Stimulated activated CD4-positive, alpha-beta T cell treated with anti-CD3 and anti-CD28 coated beads, TNF-alpha, amount 100 ng/mL, for 4 hours (primary cell): ENCODE measurements around the gene CELF4.

Source experiments
- DNase-seq, 3 experiments: peaks; one replicate each; pipeline ENCODE4 v3.0.0-alpha.2; 2020; ENCODE audit warnings: low read depth in 3 of 3

The CELF4 gene

DNA sequence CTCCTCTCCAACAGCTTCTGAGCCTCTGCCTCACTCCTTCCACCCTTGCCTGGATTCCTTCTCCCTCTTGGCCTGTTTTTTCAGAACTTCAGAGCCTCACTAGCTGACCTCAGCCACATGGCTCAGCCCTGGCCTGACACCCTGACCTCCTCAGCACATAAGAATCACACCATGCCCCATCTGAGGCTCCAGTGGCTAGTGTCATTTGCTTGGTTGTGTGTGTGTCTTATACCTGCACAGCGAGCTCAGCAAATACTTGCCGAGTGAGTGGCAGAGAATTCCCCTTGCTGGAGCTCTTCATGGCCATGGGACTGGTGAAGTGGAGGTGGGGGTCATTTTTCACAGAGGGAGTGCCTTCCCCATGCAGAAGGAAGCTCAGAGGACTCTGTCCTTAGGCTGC is 70.2 kb downstream of the CELF4 start:
- no peak for DNase-seq

DNA sequence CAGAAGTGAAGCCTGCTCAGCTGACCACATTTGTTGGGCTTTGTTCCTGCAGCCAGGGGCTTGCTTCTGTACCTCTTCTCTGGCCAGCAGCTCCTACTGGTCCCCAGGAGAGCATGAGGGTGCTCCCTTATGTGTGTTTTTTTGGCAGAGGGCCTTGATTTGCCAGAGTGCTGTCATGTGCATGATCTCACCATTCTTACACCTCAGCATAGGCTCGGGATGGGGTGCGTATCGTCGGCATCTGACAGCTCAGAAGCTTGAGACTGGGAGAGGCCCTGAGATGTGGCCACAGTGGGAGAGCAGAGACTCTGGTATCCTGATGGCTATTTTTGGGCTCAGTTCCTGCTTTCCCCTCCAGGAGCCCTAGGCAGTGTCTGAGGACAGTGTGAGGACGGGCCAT is 71.2 kb downstream of the CELF4 start:
- DNase-seq: no peak

DNA sequence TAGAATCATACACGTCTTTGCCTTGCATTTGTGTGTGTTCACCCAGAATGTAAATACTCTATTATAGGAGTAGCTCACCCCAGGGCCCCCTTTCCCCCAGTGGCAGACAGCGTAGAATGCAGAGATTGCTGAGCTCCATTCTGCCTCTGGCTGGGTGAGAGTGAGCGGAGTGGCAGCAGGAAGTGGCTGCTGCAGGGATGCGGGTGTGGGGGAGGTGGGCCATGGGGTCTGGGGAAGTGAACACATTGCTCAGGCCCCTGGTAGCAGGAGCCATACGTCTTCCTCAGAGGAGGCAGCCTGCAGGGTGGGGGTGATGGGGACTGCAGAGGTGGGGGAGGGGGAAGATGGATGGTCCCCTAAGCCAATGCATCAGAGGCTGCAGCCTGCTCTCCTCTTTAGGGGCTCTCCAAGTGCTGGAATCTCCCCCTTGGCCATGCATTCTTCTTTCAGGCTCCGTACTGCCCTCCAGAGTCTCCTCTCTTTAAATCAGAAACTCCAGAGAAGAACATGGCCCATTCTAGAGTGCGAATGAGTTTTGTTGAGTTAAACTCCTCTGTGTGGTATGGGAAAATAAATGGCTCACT is 72.2 kb downstream of the CELF4 start:
- DNase-seq: no peak

DNA sequence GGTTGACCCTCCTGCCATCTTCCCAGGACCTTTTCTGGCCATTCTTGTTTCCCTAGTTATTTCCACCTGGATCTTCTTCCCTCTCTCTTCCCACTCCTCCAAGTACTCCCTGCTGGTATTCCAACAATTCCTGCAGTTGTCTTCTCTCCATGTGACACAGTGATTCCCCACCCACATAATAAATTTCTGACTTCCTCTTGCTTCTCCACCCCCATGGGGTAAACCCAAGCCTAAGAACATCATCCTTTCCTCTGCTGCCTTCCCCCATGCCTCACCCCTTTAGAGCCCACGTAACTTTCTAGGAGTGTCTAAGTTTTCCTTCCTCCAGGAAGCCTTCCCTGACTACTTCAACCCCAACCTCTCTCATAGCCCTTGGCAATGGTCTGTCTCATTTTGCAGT is 72.6 kb downstream of the CELF4 start:
- DNase-seq: no peak

DNA sequence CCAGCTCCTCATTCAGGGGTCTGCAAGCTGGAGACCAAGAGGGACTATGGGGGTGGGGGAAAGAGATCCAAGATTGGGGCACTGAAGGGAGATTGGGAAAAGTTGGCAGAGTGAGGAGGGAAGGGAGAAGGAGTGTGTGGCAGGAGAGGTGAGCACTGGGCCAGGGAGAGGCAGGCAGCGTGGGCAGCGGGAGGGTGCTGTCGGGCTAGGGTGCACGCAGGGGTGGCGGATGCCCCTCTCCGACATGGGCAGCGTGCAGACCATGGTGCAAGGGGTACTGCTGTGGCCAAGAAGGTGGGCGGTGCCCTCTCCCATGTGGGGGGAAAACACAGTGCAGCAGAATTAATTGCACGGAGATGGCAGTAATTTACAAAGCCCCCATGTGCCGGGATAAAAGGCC is 74.1 kb downstream of the CELF4 start:
- DNase-seq: no peak

DNA sequence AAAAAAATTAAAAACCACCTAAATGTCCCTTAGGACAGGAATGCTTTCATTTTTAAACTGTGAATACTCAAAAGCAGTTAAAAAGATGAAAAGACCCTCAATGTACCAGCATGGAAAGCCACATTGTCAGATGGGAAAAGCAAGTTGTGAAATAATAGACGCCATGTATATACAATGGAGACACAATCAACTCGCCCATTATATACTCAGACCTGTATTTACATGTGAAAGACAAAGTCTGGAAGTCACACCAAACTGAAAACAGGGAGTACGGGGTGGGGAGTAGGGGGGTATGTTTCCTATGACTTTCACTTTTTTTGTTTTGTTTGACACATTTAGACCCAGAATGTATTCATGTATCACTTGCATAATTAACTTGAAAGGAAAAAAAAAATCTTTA is 75.6 kb downstream of the CELF4 start:
- DNase-seq: no peak

DNA sequence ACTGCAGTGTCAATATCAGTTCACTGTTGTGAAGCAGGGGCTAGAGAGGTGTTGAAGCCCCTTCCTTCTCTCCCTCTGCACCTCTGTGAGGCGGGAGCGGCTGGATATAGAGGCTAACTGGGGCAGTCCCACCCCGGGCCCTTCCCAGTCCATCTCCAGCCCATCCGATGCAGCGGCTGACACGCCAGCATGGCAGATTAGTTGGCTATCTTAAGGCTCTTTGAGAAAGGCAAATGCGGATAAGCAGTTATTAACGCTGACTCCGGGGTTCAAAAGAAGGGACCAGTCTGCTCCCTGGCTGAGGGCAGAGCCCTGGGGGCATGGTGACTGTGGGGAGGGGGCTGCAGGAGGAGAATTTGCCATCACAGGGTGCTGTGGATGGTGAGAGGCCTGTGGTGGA is 76.6 kb downstream of the CELF4 start:
- DNase-seq: no peak

DNA sequence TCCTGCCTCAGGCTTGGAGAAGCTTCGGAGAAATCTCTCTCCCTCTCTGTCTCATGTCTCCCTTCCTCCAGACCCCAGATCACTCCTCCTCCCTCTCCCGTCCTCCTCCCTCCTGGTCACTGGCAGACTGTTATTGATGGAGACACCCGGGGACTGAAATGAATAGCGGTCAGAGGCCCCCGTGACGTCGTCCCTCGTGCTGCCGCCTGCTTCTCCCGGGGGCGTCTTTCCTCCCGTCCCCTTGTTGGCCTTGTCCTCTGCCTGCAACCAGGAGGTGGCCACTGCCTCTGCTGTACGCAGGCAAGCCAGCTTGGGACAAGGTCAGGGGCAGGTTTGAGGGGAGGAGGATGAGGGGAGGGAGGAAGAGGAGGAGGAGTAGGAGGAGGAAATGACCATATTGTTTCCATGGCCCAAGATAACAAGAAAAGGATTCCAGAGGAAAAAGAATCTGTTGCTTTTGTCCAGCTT is 78.2 kb downstream of the CELF4 start:
- no peak for DNase-seq

DNA sequence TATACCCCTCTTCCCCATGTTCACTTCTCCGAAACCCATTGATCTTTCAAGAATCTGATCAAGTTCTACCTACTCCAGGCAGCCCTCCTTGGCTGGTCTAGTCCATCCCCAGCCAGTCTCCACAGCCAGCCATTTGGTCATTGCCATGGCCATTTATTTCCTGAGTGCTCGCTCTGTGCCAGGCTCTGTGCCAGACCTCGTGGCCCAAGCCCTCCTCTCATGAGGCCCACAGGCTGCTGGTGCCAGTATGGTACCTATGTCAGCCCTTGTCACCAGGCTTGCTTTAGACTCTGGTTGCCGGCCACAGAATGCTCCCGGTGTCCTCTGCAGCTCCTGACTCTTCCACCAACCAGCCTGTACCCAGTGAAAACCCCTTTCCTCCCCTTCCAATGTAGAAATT is 78.8 kb downstream of the CELF4 start:
- DNase-seq: no peak

DNA sequence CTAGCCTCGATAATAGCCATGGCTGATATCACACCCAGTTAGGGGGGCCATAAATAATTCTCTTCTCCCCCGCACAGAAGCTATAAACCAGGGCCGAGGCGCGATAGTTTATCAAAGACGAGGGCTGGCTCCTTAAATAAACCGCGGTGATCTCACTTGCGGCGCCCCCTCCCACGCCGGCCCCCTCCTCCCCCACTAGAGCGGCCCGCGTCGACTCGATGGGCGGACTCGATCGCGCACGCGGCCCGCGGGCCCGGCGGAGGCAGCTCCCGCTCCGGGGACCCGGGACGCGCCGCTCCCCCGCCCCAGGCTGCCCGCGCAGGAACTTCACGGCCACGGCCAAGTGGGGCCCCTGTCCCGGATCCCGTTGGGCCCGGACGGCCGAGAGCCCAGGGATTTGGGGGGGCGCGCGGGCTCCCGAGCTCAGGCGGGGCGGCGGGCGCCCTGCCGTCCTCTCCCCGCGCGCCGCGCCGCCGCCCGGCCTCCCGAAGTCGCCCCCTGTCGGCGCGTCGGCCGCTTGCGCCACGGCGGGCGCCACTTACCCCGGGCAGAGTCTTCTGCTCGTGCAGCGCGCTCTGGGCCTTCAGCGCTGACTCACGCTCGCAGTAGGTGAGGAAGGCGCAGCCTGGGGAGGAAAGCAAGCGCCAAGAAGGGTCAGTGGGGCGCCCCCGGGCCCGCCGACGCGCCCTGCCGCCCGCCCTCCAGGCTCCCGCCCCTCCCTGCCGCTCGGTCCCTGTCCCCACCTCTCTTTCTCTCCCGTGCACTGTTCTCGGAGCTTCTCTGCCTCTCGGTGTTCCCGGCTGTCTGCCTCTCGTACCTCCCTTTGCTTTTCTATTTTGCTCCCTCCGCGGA is 80.4 kb downstream of the CELF4 start:
- DNase-seq: no peak

DNA sequence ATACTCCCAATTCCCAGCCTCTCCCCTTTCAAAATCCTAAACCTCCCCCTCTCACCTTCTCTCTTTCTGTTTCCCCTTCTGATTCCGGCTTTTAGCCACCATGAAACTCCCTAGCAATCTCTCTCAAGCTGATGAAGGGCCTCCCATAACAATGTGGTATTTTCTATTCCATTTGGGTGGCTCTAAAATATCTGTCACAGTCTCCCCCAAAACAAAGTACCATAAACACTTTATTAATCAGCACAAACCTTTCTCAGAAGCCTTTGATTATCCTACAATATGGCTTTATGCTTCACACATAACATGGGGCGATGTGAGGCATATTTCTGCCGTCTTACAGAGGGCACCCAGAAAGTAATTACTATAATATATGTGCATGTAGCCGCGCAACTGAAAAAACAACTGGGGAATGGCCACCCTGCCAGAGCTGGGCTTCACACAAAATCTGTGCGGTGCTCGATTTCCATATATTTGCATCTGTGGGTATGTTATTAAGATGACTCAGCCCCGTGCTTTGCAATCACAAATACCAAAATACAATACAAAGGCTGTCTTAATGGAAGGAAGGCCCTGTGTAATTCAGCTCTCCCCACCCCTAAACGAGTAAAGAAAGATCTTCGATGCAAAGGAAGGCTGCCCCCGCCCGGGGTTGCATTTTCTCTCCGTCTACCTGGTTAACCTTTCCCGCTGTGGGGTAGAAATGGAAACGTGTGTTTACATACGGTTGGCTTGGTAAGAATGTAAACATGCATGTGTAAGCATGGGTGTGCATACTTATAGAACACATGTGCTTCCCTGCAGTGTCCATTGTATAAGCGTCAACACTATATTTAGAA is 81.4 kb downstream of the CELF4 start:
- DNase-seq: no peak

DNA sequence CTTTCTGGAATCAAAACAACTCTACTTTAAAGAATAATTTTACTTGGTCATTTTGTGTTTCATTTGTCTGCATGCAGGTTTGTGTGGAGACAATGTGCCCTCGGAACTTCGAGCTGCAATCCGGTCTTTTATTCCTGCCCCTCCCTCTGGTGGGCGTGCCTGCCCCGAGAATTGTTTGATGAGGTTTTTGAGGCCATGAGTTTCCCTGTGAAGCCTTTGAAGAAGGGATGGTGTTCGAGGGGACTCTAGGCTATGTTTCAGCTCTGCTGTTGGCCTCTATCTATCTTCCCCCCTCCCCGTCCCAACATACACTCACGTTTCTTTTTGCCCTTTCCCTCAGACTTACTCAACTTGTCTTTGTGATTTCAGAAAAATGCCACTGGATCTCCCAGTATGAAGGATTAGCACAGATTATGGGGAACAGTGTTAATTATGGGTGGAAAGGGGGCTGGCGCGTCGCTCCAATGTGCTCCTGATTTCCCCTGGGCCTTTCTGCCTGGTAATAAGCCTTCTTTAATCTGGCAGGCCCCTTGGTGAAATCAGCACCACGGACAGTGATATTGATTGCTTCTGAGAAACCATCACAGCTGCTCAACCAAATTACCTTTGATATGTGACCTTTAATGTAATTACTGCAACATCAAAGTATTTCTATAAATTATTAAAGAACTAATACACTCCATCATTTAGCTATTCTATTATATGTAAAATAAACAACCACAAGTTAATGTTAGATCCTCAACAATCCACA is 82.2 kb downstream of the CELF4 start:
- no peak for DNase-seq

DNA sequence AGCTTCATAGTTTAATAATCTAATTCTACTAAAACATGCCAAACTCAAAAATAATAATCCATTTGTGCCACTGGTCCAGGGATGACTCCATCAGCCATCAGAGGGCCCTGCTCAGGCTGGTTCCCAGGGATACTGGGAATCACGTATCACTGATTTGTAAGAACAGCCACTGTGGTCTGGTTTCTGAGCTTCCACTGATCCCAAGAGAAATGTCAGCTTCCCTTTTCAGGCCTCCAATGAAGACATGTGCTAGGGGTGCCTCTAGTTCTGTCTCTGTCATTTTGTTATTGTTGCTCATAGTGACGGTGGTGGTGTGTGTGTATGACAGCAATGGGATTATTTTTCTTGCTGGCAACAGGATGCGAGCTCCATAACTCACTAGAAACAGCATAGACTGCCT is 83.2 kb downstream of the CELF4 start:
- DNase-seq: no peak

DNA sequence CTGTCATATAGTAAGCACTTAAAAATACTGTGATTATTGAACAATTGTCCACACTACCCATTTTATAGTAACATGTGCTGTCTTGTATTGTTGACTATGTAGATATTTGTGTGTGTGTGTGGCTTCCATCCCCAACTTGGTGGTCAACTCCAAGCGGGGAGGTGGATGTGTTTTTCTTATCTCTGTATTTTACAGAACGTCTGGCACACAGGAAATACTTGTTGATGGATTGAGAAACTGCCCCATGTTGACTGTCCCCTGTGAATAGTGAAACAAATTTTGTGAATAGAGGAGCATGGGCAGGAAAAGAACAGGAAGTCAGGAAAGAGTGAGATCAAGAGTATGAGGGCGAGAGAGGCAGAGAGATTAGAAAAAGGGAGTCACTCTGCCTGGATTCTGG is 83.6 kb downstream of the CELF4 start:
- DNase-seq: no peak

DNA sequence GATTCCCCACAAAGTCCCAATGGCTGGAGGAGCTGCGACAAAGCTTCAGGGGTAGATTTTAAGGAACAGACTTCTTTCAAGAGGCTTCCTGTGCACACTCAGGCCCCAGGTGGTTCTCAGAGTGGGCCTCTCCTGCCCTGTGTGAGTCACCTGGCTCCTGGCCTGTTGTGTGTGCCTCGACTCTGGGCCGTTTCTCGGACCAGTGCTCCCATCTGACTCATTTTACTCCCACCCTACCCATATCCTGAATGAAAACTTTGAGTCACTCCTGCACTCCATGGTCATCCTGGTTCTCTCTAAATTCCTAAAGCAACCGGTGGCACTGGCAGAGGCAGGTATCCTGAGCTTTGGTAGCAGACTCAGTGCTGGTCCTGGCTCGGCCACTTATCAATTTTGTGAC is 84.1 kb downstream of the CELF4 start:
- DNase-seq: no peak

DNA sequence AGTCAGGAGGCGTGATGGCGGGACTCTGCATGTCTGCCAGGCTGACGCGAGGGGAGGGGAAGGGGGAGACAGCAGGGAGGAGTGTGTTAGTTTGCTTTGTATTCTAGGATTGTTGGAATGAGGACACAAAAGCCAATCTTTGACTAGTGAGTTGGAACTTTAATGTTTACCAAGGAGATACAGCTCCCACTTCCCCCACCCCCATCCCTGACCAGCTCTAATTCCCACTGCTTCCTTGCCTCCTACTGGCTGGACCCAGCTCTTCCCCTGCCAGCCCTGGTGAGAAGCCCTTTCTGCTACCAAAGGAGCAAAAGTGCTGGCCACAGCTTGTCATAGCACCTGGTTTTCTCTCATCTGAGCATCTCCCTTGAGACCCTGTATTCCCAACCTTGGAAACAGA is 84.5 kb downstream of the CELF4 start:
- no peak for DNase-seq

DNA sequence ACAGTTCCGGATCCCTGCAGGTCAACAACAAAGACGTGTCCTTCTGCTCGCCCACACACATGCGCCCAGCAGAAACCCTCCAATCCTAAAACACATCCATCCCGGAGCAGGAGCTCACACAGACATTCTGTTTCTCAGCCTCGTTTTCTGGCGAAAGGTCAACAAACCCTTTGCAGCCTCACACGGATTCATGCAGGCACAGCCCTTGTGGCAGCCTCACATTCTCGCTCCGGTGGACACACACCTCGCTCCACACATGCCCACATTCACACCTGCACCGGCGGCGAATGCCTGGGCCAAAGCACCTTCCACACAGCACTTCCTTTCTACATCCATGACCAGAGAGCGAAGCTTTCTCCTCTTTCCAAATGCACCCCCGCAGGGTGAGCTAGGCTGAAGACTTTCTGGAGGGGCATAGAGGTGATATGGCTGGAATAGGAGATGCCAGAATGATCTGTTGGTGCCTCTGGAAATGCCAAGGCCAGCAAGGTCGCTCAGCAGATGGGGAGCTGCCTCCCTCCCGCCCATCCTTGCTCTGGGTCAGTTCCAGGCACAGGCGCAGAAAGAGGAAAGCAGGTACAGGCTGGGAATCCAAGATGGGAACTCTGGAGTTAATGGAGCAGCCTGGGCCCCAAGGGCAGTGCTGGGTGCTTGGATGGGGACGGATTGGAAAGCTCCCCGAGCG is 88.8 kb downstream of the CELF4 start:
- no peak for DNase-seq

DNA sequence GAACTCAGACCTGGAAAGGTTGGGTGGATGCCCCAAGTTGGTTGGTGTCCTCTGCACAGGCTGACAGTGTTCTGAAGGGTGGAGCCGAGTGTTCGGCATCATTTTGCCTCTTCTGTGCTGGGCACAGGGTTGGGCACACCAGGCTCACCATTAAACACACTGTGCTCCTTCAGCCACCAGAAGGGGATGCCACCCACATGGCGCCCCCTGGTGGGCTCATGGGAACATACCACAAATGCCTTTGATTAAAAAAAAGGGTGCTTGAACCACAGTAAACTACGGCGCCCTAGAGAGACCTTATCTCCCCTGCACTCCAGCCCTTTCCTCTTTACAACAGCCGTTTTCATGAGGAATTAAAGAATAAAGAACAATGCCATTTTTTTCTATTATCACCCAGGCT is 89.4 kb downstream of the CELF4 start:
- no peak for DNase-seq

DNA sequence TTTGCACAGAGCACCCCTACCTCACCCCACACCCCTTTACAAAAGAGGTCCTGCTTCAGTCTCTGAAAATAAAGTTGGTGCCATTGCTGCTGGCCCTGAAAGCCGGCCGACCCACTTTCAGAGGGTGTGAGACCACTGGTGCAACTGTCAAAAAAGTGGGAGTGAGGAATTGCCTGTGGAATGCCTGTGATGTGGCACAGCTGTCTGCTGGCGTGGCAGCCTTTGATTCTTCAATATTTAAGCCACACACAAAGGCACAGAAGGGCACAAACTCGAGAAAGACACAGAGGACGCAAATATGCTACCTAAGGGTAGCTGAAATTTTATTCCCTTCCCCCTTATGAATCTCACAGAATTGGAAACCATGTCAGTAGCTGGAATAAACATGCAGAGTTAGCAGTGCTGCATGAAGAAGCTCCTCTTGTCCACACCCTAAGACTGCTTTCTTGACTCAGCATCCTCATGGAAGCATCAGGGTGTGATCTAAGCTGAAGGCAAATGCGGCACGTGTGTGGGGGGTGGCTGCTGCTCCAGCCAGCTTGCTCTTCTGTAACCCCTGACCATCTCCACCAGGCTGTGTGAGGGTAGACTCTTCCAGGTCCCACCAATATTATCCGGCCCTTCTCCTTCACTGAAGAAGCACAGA is 92.3 kb downstream of the CELF4 start:
- no peak for DNase-seq

DNA sequence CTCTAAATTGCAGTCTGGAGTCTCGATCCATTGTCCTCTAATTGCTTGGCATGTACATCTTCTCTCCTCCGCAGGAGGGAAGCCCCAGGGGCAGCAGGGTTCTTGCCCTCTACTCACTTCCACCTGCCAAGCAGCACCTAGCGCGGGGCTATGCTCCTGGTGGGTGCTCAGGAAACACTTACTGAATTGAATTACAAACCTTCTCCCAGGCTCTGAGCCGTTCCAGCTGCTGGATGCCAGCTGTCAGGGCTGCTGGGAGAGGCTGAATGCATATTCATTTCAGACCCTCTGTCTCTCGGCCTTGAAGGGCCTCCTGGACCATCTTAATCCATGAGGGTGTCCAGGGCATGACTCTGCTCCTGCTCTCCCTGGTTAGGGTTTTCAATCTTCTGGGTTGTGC is 94.0 kb downstream of the CELF4 start:
- no peak for DNase-seq

DNA sequence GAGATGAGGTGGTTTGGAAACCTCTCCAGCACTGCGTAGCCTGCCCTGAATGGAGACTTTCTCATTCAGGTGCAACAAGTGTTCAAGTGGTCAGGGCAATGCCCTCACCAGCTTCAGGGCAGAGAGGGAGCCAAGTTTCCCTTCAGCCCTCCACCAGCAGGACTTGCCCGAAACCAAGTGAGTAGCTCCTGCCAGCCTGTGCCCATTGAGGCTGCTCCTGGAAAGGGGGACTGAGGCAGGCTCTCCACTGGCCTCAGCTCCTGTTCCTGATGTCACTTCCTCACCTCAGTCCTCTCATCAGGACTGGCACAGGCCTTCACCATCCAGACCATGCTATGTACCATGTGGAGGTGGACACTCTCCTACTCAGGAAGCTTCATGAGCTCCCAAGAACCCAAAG is 94.6 kb downstream of the CELF4 start:
- DNase-seq: no peak
